Stimulated activated CD4-positive, alpha-beta T cell treated with anti-CD3 and anti-CD28 coated beads, Interleukin-1b, Interleukin-23, amount 100 ng/mL, for 24 hours (primary cell): ENCODE results near the gene FBXO45.
"Not testable (repeated sequence)": the region's sequence is repeated elsewhere in the genome, so short reads cannot be mapped to it uniquely, and the experiment has no call there.

ENCODE experiments used
- DNase-seq, 4 experiments: peaks; one replicate each; pipeline ENCODE4 v3.0.0-alpha.2; 2020; ENCODE audit warnings: low read depth in 4 of 4, low spot score in 1 of 4

FBXO45 gene

GRCh38 chr3:196615234-196615633 is 46.8 kb downstream of the FBXO45 start:
- not testable (repeated sequence) for DNase-seq

GRCh38 chr3:196617256-196617655 is 48.8 kb downstream of the FBXO45 start:
- DNase-seq: no peak

- DNase-seq: no peak
Measured at GRCh38 chr3:196619223-196619622, 50.8 kb downstream of the FBXO45 start.

- not testable (repeated sequence) for DNase-seq
Measured at GRCh38 chr3:196619627-196620026, 51.2 kb downstream of the FBXO45 start.

GRCh38 chr3:196620161-196620604 is 51.7 kb downstream of the FBXO45 start:
- DNase-seq: no peak

- no peak for DNase-seq
Measured at GRCh38 chr3:196620684-196621083, 52.2 kb downstream of the FBXO45 start.

GRCh38 chr3:196621611-196622010 is 53.2 kb downstream of the FBXO45 start:
- no peak for DNase-seq

- DNase-seq: peak in 1 of 4 experiments; percentile 34
Measured at GRCh38 chr3:196624067-196624790, 55.8 kb downstream of the FBXO45 start.

- DNase-seq: no peak
Measured at GRCh38 chr3:196624907-196625306, 56.4 kb downstream of the FBXO45 start.

- no peak for DNase-seq
Measured at GRCh38 chr3:196625331-196625730, 56.9 kb downstream of the FBXO45 start.

- DNase-seq: no peak
Measured at GRCh38 chr3:196627918-196628231, 59.4 kb downstream of the FBXO45 start.

- DNase-seq: no peak
Measured at GRCh38 chr3:196629228-196629627, 60.8 kb downstream of the FBXO45 start.

GRCh38 chr3:196631682-196632045 is 63.2 kb downstream of the FBXO45 start:
- DNase-seq: no peak

GRCh38 chr3:196632046-196632751 is 63.7 kb downstream of the FBXO45 start:
- DNase-seq: peak; percentile 62 to 80 (median 70)

- no peak for DNase-seq
Measured at GRCh38 chr3:196633555-196634151, 65.2 kb downstream of the FBXO45 start.

- no peak for DNase-seq
Measured at GRCh38 chr3:196634224-196634623, 65.8 kb downstream of the FBXO45 start.

- DNase-seq: no peak
Measured at GRCh38 chr3:196634829-196635228, 66.4 kb downstream of the FBXO45 start.

- no peak for DNase-seq
Measured at GRCh38 chr3:196636369-196637349, 68.2 kb downstream of the FBXO45 start.

GRCh38 chr3:196637941-196638340 is 69.5 kb downstream of the FBXO45 start:
- not testable (repeated sequence) for DNase-seq
